ENCODE data around the gene DUSP22.

DUSP22 gene

GRCh38 chr6:339480-339879 lies 47.2 kb downstream of the DUSP22 start:
- no peak for DNase-seq (ENCODE audit: low read depth)

- DNase-seq (ENCODE audit: low read depth): no peak
These were observed 48.1 kb downstream of the DUSP22 start for GRCh38 chr6:340186-340955.

GRCh38 chr6:340991-341827 lies 48.9 kb downstream of the DUSP22 start:
- DNase-seq (ENCODE audit: low read depth): no peak

- DNase-seq (ENCODE audit: low read depth): no peak
These were observed 49.9 kb downstream of the DUSP22 start for GRCh38 chr6:341914-342831.

- no peak for DNase-seq (ENCODE audit: low read depth)
These were observed 50.5 kb downstream of the DUSP22 start for GRCh38 chr6:342832-343179.

- DNase-seq (ENCODE audit: low read depth): no peak
These were observed 51.1 kb downstream of the DUSP22 start for GRCh38 chr6:343226-343935.

GRCh38 chr6:343960-344815 lies 51.9 kb downstream of the DUSP22 start:
- no peak for DNase-seq (ENCODE audit: low read depth)

- no peak for DNase-seq (ENCODE audit: low read depth)
These were observed 52.6 kb downstream of the DUSP22 start for GRCh38 chr6:344816-345340.

GRCh38 chr6:345747-346385 lies 53.6 kb downstream of the DUSP22 start:
- no peak for DNase-seq (ENCODE audit: low read depth)

GRCh38 chr6:346386-347030 lies 54.2 kb downstream of the DUSP22 start:
- DNase-seq (ENCODE audit: low read depth): no peak

GRCh38 chr6:347232-347631 lies 54.9 kb downstream of the DUSP22 start:
- no peak for DNase-seq (ENCODE audit: low read depth)

- no peak for DNase-seq (ENCODE audit: low read depth)
These were observed 55.9 kb downstream of the DUSP22 start for GRCh38 chr6:347951-348859.

- DNase-seq (ENCODE audit: low read depth): no peak
These were observed 56.6 kb downstream of the DUSP22 start for GRCh38 chr6:348860-349396.

- no peak for DNase-seq (ENCODE audit: low read depth)
These were observed 57.2 kb downstream of the DUSP22 start for GRCh38 chr6:349491-349921.

GRCh38 chr6:350371-350770 lies 58.1 kb downstream of the DUSP22 start:
- no peak for DNase-seq (ENCODE audit: low read depth)

GRCh38 chr6:351011-351866 lies 59.0 kb downstream of the DUSP22 start:
- no peak for DNase-seq (ENCODE audit: low read depth)

- DNase-seq (ENCODE audit: low read depth): no peak
These were observed 59.6 kb downstream of the DUSP22 start for GRCh38 chr6:351867-352289.
